GM18951 (cell line): ENCODE results near the gene ZW10.

ENCODE experiments used
- POLR2A ChIP-seq: IDR thresholded peaks from 4 replicates; pipeline ENCODE4 v1.6.1; 2011; ENCODE audit warnings: mild to moderate bottlenecking; ENCODE audit not compliant: insufficient read length, insufficient read depth; ENCODE audit errors: extremely low read depth
- in situ Hi-C: fragments of 300-500 bp; cut with MboI; formaldehyde crosslinking; loops from one replicate; pipeline ENCODE4 v1.12.0; 2022; ENCODE audit warnings: low sequenced_read_pairs, mixed read lengths, inconsistent platforms; ENCODE audit not compliant: unreplicated experiment

Gene ZW10

DNA sequence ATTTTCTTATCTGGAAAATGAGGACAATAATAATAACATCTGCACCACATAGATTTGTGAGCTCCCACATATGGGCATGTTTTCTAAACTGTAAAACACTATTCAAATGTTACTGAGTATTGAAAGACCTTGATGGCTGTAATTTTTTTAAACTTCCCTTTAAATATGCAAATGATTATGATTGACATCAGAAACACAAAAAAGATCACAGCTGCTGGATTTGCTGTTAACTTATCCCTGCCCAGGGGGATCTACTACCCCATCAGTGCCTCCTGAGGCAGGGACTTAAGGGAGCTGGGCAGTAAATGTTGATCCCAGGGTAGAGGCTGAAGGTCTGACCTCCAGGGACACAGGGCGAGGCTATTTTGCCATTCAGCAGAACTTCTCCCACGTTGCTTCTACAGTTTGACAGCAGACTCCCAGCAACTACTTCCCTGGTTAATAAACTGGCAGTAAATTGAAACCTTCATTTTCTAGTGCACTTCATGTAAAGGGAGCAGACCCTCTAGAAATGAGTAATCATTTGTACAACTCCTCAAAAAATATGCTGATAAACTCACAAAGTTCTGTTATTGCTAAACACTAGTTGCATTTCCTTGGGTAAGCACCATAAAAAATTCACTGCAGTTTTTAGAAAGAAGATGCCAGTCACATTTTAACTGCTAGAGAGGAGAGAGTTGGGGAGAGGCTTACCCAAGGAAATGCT, 87.7 kb downstream of the ZW10 start:
- no peak for TF ChIP-seq POLR2A
- in situ Hi-C loops: no loop called here

- in situ Hi-C loops: no loop called here
- TF ChIP-seq POLR2A: no peak
These were observed 89.0 kb downstream of the ZW10 start for GRCh38 chr11:113684496-113684895.

DNA sequence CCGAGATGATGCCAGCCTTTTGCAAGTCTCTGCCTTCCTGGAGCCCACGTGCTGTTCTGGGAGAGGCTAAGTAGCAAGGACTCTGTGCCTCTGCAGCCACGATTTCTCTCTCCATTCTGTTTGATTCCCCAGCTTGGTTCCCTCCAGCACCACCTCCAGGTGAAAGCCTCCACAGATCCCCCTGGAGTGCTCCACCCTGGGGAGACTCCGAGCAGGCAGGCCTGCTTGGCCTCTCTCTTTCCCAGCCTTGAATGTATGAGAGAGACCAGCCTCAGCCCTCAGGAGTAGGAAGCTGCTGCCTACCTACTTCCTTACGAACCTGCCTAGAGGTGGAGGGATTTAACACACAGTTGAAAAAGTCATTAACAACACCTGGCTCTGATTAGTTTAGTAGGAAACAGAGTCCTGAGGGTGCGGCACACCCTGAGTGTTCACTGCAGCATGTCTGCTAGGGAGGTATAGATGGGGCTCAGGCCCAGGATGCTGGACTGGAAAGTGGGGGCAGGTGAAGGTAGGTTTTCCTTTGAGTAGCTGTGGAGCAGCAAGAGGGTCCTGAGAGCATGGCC, 89.9 kb downstream of the ZW10 start:
- TF ChIP-seq POLR2A: no peak
- in situ Hi-C loops: no loop called here
